KG1 (cell line): Measurements from ENCODE around the gene SMAP2.
A peak's percentile ranks its signal among the peaks of the same experiment; 100 is the strongest.
"Not testable (repeated sequence)": the region's sequence is repeated elsewhere in the genome, so short reads cannot be mapped to it uniquely, and the experiment has no call there.

ENCODE experiments used
- DNase-seq: peaks from one replicate; lab custom pipeline; 2025; lab: John Stamatoyannopoulos, UW

Gene SMAP2

GRCh38 chr1:40372658-40373322 lies 737 bp upstream of the SMAP2 start:
- DNase-seq = no peak

GRCh38 chr1:40377512-40377911 lies 4.0 kb downstream of the SMAP2 start:
- DNase-seq = no peak

GRCh38 chr1:40379785-40380452 lies 6.4 kb downstream of the SMAP2 start:
- no peak for DNase-seq

- DNase-seq = no peak
Observed at GRCh38 chr1:40380817-40381216, 7.3 kb downstream of the SMAP2 start.

GRCh38 chr1:40381268-40382107 lies 8.0 kb downstream of the SMAP2 start:
- DNase-seq = peak; percentile 17

- DNase-seq = no peak
Observed at GRCh38 chr1:40382108-40382460, 8.6 kb downstream of the SMAP2 start.

- no peak for DNase-seq
Observed at GRCh38 chr1:40382601-40383000, 9.1 kb downstream of the SMAP2 start.

GRCh38 chr1:40383095-40383487 lies 9.6 kb downstream of the SMAP2 start:
- DNase-seq = no peak

- no peak for DNase-seq
Observed at GRCh38 chr1:40383488-40384412, 10.2 kb downstream of the SMAP2 start.

- DNase-seq = no peak
Observed at GRCh38 chr1:40384413-40384762, 10.9 kb downstream of the SMAP2 start.

GRCh38 chr1:40384887-40385286 lies 11.4 kb downstream of the SMAP2 start:
- DNase-seq = no peak

- DNase-seq = peak; percentile 65
Observed at GRCh38 chr1:40385437-40386358, 12.2 kb downstream of the SMAP2 start.

GRCh38 chr1:40386359-40386723 lies 12.8 kb downstream of the SMAP2 start:
- no peak for DNase-seq

GRCh38 chr1:40386796-40387195 lies 13.3 kb downstream of the SMAP2 start:
- DNase-seq = no peak

GRCh38 chr1:40387381-40388306 lies 14.1 kb downstream of the SMAP2 start:
- DNase-seq = not testable (repeated sequence)

- DNase-seq = not testable (repeated sequence)
Observed at GRCh38 chr1:40388456-40389321, 15.2 kb downstream of the SMAP2 start.

- DNase-seq = no peak
Observed at GRCh38 chr1:40389322-40389803, 15.8 kb downstream of the SMAP2 start.

GRCh38 chr1:40389871-40390560 lies 16.5 kb downstream of the SMAP2 start:
- no peak for DNase-seq
